GM23338 (cell line): ENCODE data around the gene LRRC26. TPM values are rescaled to one million over a fixed set of nuclear protein-coding genes. Genes with fewer than 3 reads are reported as not detected.

Source experiments
- ATAC-seq: fragments of 200-7000 bp; cut with Tn5 transposase; 3 replicates; pipeline ENCODE4 v1.9.1; 2020
- DNase-seq: peaks from one replicate; pipeline ENCODE4 v3.0.0-alpha.2; 2015; ENCODE audit warnings: low spot score
- H2AFZ ChIP-seq: fragments of 200-600 bp; sonication (generic); 2 replicates; pipeline ENCODE4 v1.8.0; 2016; ENCODE audit warnings: antibody characterized with exemption, mild to moderate bottlenecking, moderate library complexity
- H3F3A ChIP-seq: fragments of 200-600 bp; sonication (generic); replicated peaks from 2 replicates; pipeline ENCODE4 v1.8.0; 2017; ENCODE audit warnings: antibody characterized with exemption, mixed run types, low read depth
- H3K27ac ChIP-seq: fragments of 200-600 bp; sonication (generic); 2 replicates; pipeline ENCODE4 v1.6.1; 2016; ENCODE audit warnings: low read depth
- H3K27me3 ChIP-seq: fragments of 200-600 bp; sonication (generic); 2 replicates; pipeline ENCODE4 v1.8.0; 2016; ENCODE audit warnings: mild to moderate bottlenecking, mixed run types, moderate library complexity; ENCODE audit not compliant: insufficient read depth
- H3K36me3 ChIP-seq: fragments of 200-600 bp; sonication (generic); 2 replicates; pipeline ENCODE4 v1.8.0; 2016; ENCODE audit warnings: mild to moderate bottlenecking; ENCODE audit not compliant: insufficient read depth
- H3K4me1 ChIP-seq: fragments of 200-600 bp; sonication (generic); 2 replicates; pipeline ENCODE4 v1.8.0; 2016; ENCODE audit warnings: mild to moderate bottlenecking, moderate library complexity; ENCODE audit not compliant: insufficient read depth
- H3K4me2 ChIP-seq: fragments of 200-600 bp; sonication (generic); 2 replicates; pipeline ENCODE4 v1.7.1; 2017; ENCODE audit warnings: mixed run types
- H3K4me3 ChIP-seq: fragments of 200-600 bp; sonication (generic); 2 replicates; pipeline ENCODE4 v1.6.1; 2016; ENCODE audit warnings: mixed run types
- H3K79me2 ChIP-seq: fragments of 200-600 bp; sonication (generic); replicated peaks from 2 replicates; pipeline ENCODE4 v1.8.0; 2017; ENCODE audit warnings: mild to moderate bottlenecking; ENCODE audit not compliant: insufficient read depth
- H3K9me2 ChIP-seq: fragments of 200-600 bp; sonication (generic); 2 replicates; pipeline ENCODE4 v1.8.0; 2017; ENCODE audit not compliant: insufficient read depth
- H4K20me1 ChIP-seq: fragments of 200-600 bp; sonication (generic); replicated peaks from 2 replicates; pipeline ENCODE4 v1.8.0; 2017; ENCODE audit warnings: mild to moderate bottlenecking; ENCODE audit not compliant: insufficient read depth
- H3K27ac Mint-ChIP-seq: 2 replicates; pipeline ENCODE4 v1.8.0; 2020; ENCODE audit warnings: inconsistent platforms, mild to moderate bottlenecking, moderate library complexity, mixed read lengths
- H3K27me3 Mint-ChIP-seq: 3 replicates; pipeline ENCODE4 v1.8.0; 2022; ENCODE audit warnings: low read depth, mild to moderate bottlenecking, moderate library complexity, mixed read lengths, inconsistent platforms; ENCODE audit not compliant: insufficient read depth, poor library complexity
- H3K36me3 Mint-ChIP-seq: 3 replicates; pipeline ENCODE4 v1.8.0; 2021; ENCODE audit warnings: low read depth, mild to moderate bottlenecking, inconsistent platforms, moderate library complexity, mixed read lengths
- H3K4me1 Mint-ChIP-seq: 3 replicates; pipeline ENCODE4 v1.8.0; 2020; ENCODE audit warnings: mild to moderate bottlenecking, inconsistent platforms, mixed read lengths
- H3K4me3 Mint-ChIP-seq: 3 replicates; pipeline ENCODE4 v1.8.0; 2021; ENCODE audit warnings: moderate library complexity, mild to moderate bottlenecking, inconsistent platforms, mixed read lengths
- H3K9me3 Mint-ChIP-seq: 3 replicates; pipeline ENCODE4 v1.8.0; 2020; ENCODE audit warnings: moderate library complexity, mild to moderate bottlenecking, inconsistent platforms, mixed read lengths
- CREB1 ChIP-seq: fragments of 250-450 bp; sonication (Bioruptor Pico); IDR thresholded peaks from 2 replicates; pipeline ENCODE4 v1.5.0; 2020; ENCODE audit warnings: low read depth, mild to moderate bottlenecking, moderate library complexity
- EZH2 ChIP-seq: fragments of 200-600 bp; sonication (generic); IDR thresholded peaks from one replicate; pipeline ENCODE4 v1.8.0; 2017; ENCODE audit warnings: antibody characterized with exemption, mild to moderate bottlenecking, low read depth; ENCODE audit not compliant: unreplicated experiment
- EZH2phosphoT487 ChIP-seq: fragments of 200-600 bp; sonication (generic); IDR thresholded peaks from one replicate; pipeline ENCODE4 v1.8.1; 2018; ENCODE audit warnings: antibody characterized with exemption; ENCODE audit not compliant: unreplicated experiment
- JUNB ChIP-seq: IDR thresholded peaks from one replicate; pipeline ENCODE4 v1.6.1; 2016; ENCODE audit warnings: antibody characterized with exemption; ENCODE audit not compliant: unreplicated experiment
- NANOG ChIP-seq: IDR thresholded peaks from 2 replicates; pipeline ENCODE4 v1.6.1; 2016; ENCODE audit warnings: antibody characterized with exemption, borderline replicate concordance
- POLR2AphosphoS5 ChIP-seq: IDR thresholded peaks from 2 replicates; pipeline ENCODE4 v1.6.1; 2016; ENCODE audit warnings: antibody characterized with exemption, low read depth
- STAT1 ChIP-seq: IDR thresholded peaks from one replicate; pipeline ENCODE4 v1.6.1; 2016; ENCODE audit warnings: antibody characterized with exemption; ENCODE audit not compliant: unreplicated experiment
- ZNF114 ChIP-seq: fragments of 250-450 bp; sonication (Bioruptor Pico); IDR thresholded peaks from 2 replicates; pipeline ENCODE4 v1.5.0; 2020; ENCODE audit warnings: mild to moderate bottlenecking, moderate library complexity
- ZNF331 ChIP-seq: fragments of 250-450 bp; sonication (Bioruptor Pico); IDR thresholded peaks from 2 replicates; pipeline ENCODE4 v1.5.0; 2020; ENCODE audit warnings: low read depth, mild to moderate bottlenecking, moderate library complexity
- polyA plus RNA-seq: library from polyadenylated mRNA; unstranded; fragments of >200 nt; fragmentation: Nextera tagmentation; extraction: Ambion mirVana; gene quantifications from 2 replicates; pipeline ENCODE4 v1.2.1, GENCODE V29; 2016
- total RNA-seq: library from RNA; depleted of rRNA; stranded (reverse); fragments of >200 nt; shearing (Covaris generic); gene quantifications from 2 replicates; pipeline ENCODE4 v1.2.3, GENCODE V29; 2014
- TF ChIP-seq, protein P1 (sequence below): IDR thresholded peaks from one replicate; pipeline ENCODE4 v1.6.1; 2018; ENCODE audit warnings: antibody characterized with exemption; ENCODE audit not compliant: unreplicated experiment
- TF ChIP-seq, protein P2 (sequence below): fragments of 250-450 bp; sonication (Bioruptor Pico); IDR thresholded peaks from 2 replicates; pipeline ENCODE4 v1.5.0; 2020; ENCODE audit warnings: mild to moderate bottlenecking, moderate library complexity
- TF ChIP-seq, protein P3 (sequence below): IDR thresholded peaks from 2 replicates; pipeline ENCODE4 v1.6.1; 2016; ENCODE audit warnings: antibody characterized with exemption

Gene LRRC26
- total and polyA plus RNA-seq, 2 experiments from 2014 or later = 0.21 to 4.3 TPM

DNA sequence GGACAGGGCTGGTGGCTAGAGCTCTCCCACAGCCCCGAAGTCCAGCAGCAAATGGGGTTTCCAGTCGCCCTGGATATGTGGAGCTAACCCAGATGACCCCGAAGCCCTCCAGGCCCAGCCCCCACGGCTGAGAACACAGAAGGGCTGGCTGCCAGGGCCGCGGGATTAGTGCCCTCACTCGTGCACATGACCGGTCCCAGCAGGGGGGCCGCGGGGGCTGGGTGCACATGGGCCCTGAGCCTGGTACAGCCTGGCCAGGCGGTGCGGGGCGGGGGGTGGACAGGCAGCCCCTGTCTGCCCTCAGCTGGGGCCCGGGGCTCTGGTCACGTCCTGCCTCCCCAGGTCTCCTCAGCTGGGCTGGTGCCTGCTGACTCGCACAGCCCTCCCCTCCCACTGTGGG lies 24.5 kb upstream of the LRRC26 start:
- TF ChIP-seq ZNF114 (CRISPR knock-in tag) (no peak), CREB1 (CRISPR knock-in tag) (no peak), JUNB (no peak), POLR2AphosphoS5 (no peak), STAT1 (no peak), ZNF331 (CRISPR knock-in tag) (no peak), EZH2 (no peak), NANOG (no peak), EZH2phosphoT487 (no peak)
- TF ChIP-seq, protein P1, sequence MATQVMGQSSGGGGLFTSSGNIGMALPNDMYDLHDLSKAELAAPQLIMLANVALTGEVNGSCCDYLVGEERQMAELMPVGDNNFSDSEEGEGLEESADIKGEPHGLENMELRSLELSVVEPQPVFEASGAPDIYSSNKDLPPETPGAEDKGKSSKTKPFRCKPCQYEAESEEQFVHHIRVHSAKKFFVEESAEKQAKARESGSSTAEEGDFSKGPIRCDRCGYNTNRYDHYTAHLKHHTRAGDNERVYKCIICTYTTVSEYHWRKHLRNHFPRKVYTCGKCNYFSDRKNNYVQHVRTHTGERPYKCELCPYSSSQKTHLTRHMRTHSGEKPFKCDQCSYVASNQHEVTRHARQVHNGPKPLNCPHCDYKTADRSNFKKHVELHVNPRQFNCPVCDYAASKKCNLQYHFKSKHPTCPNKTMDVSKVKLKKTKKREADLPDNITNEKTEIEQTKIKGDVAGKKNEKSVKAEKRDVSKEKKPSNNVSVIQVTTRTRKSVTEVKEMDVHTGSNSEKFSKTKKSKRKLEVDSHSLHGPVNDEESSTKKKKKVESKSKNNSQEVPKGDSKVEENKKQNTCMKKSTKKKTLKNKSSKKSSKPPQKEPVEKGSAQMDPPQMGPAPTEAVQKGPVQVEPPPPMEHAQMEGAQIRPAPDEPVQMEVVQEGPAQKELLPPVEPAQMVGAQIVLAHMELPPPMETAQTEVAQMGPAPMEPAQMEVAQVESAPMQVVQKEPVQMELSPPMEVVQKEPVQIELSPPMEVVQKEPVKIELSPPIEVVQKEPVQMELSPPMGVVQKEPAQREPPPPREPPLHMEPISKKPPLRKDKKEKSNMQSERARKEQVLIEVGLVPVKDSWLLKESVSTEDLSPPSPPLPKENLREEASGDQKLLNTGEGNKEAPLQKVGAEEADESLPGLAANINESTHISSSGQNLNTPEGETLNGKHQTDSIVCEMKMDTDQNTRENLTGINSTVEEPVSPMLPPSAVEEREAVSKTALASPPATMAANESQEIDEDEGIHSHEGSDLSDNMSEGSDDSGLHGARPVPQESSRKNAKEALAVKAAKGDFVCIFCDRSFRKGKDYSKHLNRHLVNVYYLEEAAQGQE = no peak
- TF ChIP-seq, protein P2, sequence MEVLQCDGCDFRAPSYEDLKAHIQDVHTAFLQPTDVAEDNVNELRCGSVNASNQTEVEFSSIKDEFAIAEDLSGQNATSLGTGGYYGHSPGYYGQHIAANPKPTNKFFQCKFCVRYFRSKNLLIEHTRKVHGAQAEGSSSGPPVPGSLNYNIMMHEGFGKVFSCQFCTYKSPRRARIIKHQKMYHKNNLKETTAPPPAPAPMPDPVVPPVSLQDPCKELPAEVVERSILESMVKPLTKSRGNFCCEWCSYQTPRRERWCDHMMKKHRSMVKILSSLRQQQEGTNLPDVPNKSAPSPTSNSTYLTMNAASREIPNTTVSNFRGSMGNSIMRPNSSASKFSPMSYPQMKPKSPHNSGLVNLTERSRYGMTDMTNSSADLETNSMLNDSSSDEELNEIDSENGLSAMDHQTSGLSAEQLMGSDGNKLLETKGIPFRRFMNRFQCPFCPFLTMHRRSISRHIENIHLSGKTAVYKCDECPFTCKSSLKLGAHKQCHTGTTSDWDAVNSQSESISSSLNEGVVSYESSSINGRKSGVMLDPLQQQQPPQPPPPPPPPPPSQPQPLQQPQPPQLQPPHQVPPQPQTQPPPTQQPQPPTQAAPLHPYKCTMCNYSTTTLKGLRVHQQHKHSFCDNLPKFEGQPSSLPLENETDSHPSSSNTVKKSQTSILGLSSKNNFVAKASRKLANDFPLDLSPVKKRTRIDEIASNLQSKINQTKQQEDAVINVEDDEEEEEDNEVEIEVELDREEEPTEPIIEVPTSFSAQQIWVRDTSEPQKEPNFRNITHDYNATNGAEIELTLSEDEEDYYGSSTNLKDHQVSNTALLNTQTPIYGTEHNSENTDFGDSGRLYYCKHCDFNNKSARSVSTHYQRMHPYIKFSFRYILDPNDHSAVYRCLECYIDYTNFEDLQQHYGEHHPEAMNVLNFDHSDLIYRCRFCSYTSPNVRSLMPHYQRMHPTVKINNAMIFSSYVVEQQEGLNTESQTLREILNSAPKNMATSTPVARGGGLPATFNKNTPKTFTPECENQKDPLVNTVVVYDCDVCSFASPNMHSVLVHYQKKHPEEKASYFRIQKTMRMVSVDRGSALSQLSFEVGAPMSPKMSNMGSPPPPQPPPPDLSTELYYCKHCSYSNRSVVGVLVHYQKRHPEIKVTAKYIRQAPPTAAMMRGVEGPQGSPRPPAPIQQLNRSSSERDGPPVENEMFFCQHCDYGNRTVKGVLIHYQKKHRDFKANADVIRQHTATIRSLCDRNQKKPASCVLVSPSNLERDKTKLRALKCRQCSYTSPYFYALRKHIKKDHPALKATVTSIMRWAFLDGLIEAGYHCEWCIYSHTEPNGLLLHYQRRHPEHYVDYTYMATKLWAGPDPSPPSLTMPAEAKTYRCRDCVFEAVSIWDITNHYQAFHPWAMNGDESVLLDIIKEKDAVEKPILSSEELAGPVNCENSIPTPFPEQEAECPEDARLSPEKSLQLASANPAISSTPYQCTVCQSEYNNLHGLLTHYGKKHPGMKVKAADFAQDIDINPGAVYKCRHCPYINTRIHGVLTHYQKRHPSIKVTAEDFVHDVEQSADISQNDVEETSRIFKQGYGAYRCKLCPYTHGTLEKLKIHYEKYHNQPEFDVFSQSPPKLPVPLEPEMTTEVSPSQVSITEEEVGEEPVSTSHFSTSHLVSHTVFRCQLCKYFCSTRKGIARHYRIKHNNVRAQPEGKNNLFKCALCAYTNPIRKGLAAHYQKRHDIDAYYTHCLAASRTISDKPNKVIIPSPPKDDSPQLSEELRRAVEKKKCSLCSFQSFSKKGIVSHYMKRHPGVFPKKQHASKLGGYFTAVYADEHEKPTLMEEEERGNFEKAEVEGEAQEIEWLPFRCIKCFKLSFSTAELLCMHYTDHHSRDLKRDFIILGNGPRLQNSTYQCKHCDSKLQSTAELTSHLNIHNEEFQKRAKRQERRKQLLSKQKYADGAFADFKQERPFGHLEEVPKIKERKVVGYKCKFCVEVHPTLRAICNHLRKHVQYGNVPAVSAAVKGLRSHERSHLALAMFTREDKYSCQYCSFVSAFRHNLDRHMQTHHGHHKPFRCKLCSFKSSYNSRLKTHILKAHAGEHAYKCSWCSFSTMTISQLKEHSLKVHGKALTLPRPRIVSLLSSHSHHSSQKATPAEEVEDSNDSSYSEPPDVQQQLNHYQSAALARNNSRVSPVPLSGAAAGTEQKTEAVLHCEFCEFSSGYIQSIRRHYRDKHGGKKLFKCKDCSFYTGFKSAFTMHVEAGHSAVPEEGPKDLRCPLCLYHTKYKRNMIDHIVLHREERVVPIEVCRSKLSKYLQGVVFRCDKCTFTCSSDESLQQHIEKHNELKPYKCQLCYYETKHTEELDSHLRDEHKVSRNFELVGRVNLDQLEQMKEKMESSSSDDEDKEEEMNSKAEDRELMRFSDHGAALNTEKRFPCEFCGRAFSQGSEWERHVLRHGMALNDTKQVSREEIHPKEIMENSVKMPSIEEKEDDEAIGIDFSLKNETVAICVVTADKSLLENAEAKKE (CRISPR knock-in tag) = no peak
- TF ChIP-seq, protein P3, sequence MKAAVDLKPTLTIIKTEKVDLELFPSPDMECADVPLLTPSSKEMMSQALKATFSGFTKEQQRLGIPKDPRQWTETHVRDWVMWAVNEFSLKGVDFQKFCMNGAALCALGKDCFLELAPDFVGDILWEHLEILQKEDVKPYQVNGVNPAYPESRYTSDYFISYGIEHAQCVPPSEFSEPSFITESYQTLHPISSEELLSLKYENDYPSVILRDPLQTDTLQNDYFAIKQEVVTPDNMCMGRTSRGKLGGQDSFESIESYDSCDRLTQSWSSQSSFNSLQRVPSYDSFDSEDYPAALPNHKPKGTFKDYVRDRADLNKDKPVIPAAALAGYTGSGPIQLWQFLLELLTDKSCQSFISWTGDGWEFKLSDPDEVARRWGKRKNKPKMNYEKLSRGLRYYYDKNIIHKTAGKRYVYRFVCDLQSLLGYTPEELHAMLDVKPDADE = no peak
- H2AFZ ChIP-seq = no peak overlapping the region
- H3F3A ChIP-seq = no peaks in the 10 kb centered on the region
- H3K4me3 ChIP-seq = no peak overlapping the region
- no peak overlapping the region for H3K4me2 ChIP-seq
- no peaks in the 10 kb centered on the region for H3K36me3 ChIP-seq
- Mint-ChIP-seq H3K27me3 (peaks cover 6% of the 10 kb centered on the region), H3K4me1 (peaks cover 17% of the 10 kb centered on the region), H3K36me3 (peaks cover 5% of the 10 kb centered on the region), H3K9me3 (no peaks in the 10 kb centered on the region; the same call in 2 of the 3 replicates), H3K4me3 (no peak overlapping the region), H3K27ac (no peak overlapping the region)
- ATAC-seq (peak; percentile 6; the same call in 2 of the 3 replicates), DNase-seq (no peak)
- H4K20me1 ChIP-seq = no peaks in the 10 kb centered on the region; the same call in 1 of the 2 replicates
- H3K9me2 ChIP-seq = no peaks in the 10 kb centered on the region
- no peak overlapping the region for H3K27ac ChIP-seq
- peaks cover 9% of the 10 kb centered on the region for H3K4me1 ChIP-seq
- H3K79me2 ChIP-seq = peaks cover 47% of the 10 kb centered on the region
- H3K27me3 ChIP-seq = no peaks in the 10 kb centered on the region
